HEK293 (cell line): Measurements from ENCODE around the gene IDI1.

Experiments
- ATF2 ChIP-seq: fragments of 450-650 bp; formaldehyde crosslinking; IDR thresholded peaks from 2 replicates; pipeline ENCODE4 v1.5.1; 2016; ENCODE audit warnings: missing biosample characterization, missing genetic modification characterization, low read depth
- BCL11B ChIP-seq: fragments of 450-650 bp; formaldehyde crosslinking; IDR thresholded peaks from 2 replicates; pipeline ENCODE4 v1.5.1; 2016; ENCODE audit warnings: low read depth, missing biosample characterization, missing genetic modification characterization
- KLF16 ChIP-seq: fragments of 450-650 bp; formaldehyde crosslinking; IDR thresholded peaks from 2 replicates; pipeline ENCODE4 v1.5.1; 2017; ENCODE audit warnings: missing biosample characterization, missing genetic modification characterization
- PRDM10 ChIP-seq: fragments of 450-650 bp; formaldehyde crosslinking; IDR thresholded peaks from 2 replicates; pipeline ENCODE4 v1.5.1; 2016; ENCODE audit warnings: missing biosample characterization, missing genetic modification characterization
- SCRT2 ChIP-seq: fragments of 450-650 bp; formaldehyde crosslinking; IDR thresholded peaks from 2 replicates; pipeline ENCODE4 v1.5.1; 2016; ENCODE audit warnings: missing biosample characterization, missing genetic modification characterization
- ZNF121 ChIP-seq: fragments of 450-650 bp; formaldehyde crosslinking; IDR thresholded peaks from 2 replicates; pipeline ENCODE4 v1.5.1; 2016; ENCODE audit warnings: missing biosample characterization, missing genetic modification characterization
- ZNF133 ChIP-seq: fragments of 450-650 bp; formaldehyde crosslinking; IDR thresholded peaks from 2 replicates; pipeline ENCODE4 v1.5.1; 2016; ENCODE audit warnings: missing biosample characterization, missing genetic modification characterization
- ZNF184 ChIP-seq: fragments of 450-650 bp; IDR thresholded peaks from 2 replicates; pipeline ENCODE4 v1.5.1; 2018; ENCODE audit warnings: missing biosample characterization, mild to moderate bottlenecking, missing genetic modification characterization
- ZNF19 ChIP-seq: fragments of 450-650 bp; formaldehyde crosslinking; IDR thresholded peaks from 2 replicates; pipeline ENCODE4; 2016; ENCODE audit warnings: missing biosample characterization, missing genetic modification characterization, low read depth
- ZNF248 ChIP-seq: fragments of 450-650 bp; formaldehyde crosslinking; IDR thresholded peaks from 2 replicates; pipeline ENCODE4 v1.5.1; 2017; ENCODE audit warnings: missing biosample characterization, missing genetic modification characterization
- ZNF274 ChIP-seq, 2 experiments: fragments of 200-500 bp in 1 of 2; fragments of 450-650 bp in 1 of 2; sonication (Bioruptor generic) in 1 of 2; formaldehyde crosslinking in 1 of 2; IDR thresholded peaks; 2 replicates each; pipeline versions ENCODE4 v1.5.1 to v1.6.1; 2014 to 2016; ENCODE audit warnings: borderline replicate concordance in 1 of 2, inconsistent platforms in 1 of 2, low read length in 1 of 2, missing biosample characterization in 1 of 2, missing genetic modification characterization in 1 of 2
- ZNF280D ChIP-seq: fragments of 450-650 bp; formaldehyde crosslinking; IDR thresholded peaks from 2 replicates; pipeline ENCODE4 v1.5.1; 2016; ENCODE audit warnings: missing biosample characterization, missing genetic modification characterization
- ZNF324 ChIP-seq: fragments of 450-650 bp; formaldehyde crosslinking; IDR thresholded peaks from 2 replicates; pipeline ENCODE4 v1.5.1; 2016; ENCODE audit warnings: missing biosample characterization, missing genetic modification characterization
- ZNF433 ChIP-seq: fragments of 450-650 bp; formaldehyde crosslinking; IDR thresholded peaks from 2 replicates; pipeline ENCODE4 v1.5.1; 2016; ENCODE audit warnings: missing biosample characterization, missing genetic modification characterization, low read depth
- ZNF530 ChIP-seq: fragments of 450-650 bp; formaldehyde crosslinking; IDR thresholded peaks from 2 replicates; pipeline ENCODE4 v1.5.1; 2016; ENCODE audit warnings: low read depth, missing biosample characterization, missing genetic modification characterization
- ZNF600 ChIP-seq: fragments of 450-650 bp; formaldehyde crosslinking; IDR thresholded peaks from 2 replicates; pipeline ENCODE4 v1.5.1; 2016; ENCODE audit warnings: missing biosample characterization, missing genetic modification characterization
- ZNF610 ChIP-seq: fragments of 450-650 bp; formaldehyde crosslinking; IDR thresholded peaks from 2 replicates; pipeline ENCODE4 v1.5.1; 2016; ENCODE audit warnings: missing biosample characterization, missing genetic modification characterization, borderline replicate concordance
- ZNF645 ChIP-seq: fragments of 450-650 bp; formaldehyde crosslinking; IDR thresholded peaks from 2 replicates; pipeline ENCODE4; 2016; ENCODE audit warnings: missing biosample characterization, missing genetic modification characterization
- ZNF701 ChIP-seq: fragments of 450-650 bp; formaldehyde crosslinking; IDR thresholded peaks from 2 replicates; pipeline ENCODE4 v1.5.1; 2016; ENCODE audit warnings: missing biosample characterization, missing genetic modification characterization
- ZNF76 ChIP-seq: fragments of 450-650 bp; formaldehyde crosslinking; IDR thresholded peaks from 2 replicates; pipeline ENCODE4; 2016; ENCODE audit warnings: low read depth, missing biosample characterization, missing genetic modification characterization, borderline replicate concordance
- ZNF776 ChIP-seq: fragments of 450-650 bp; formaldehyde crosslinking; IDR thresholded peaks from 2 replicates; pipeline ENCODE4 v1.5.0; 2017; ENCODE audit warnings: missing biosample characterization, missing genetic modification characterization, borderline replicate concordance
- ZNF785 ChIP-seq: fragments of 450-650 bp; formaldehyde crosslinking; IDR thresholded peaks from 2 replicates; pipeline ENCODE4 v1.5.1; 2016; ENCODE audit warnings: missing biosample characterization, missing genetic modification characterization
- ZNF837 ChIP-seq: fragments of 450-650 bp; formaldehyde crosslinking; IDR thresholded peaks from 2 replicates; pipeline ENCODE4 v1.5.1; 2016; ENCODE audit warnings: missing biosample characterization, missing genetic modification characterization
- TF ChIP-seq, protein P1 (sequence below): fragments of 450-650 bp; formaldehyde crosslinking; IDR thresholded peaks from 2 replicates; pipeline ENCODE4 v1.5.1; 2016; ENCODE audit warnings: missing biosample characterization, missing genetic modification characterization, low read depth
- TF ChIP-seq, protein P2 (sequence below): fragments of 450-650 bp; formaldehyde crosslinking; IDR thresholded peaks from 2 replicates; pipeline ENCODE4 v1.5.1; 2016; ENCODE audit warnings: missing biosample characterization, missing genetic modification characterization

IDI1 gene

DNA sequence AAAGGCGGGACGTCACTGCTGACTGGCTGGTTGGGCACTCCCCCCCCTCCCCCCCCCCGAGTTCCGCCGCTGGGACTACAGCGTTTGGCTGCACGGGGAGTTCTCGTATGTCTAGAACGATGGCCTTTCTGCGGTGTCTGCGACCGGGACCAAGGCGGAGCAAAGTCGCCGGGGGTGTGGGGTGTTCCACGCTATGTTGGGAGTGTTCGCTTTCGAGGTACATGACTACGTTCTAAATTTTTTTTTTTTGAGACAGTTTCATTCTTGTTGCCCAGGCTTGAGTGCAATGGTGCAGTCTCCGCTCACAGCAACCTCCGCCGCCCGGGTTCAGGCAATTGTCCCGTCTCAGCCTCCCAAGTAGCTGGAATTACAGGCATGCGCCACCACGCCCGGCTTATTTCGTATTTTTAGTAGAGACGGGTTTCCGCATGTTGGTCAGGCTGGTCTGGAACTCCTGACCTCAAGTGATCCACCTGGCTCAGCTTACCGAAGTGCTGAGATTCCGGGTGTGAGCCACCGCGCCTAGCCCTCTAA lies 573 bp upstream of the IDI1 start (continued):
- TF ChIP-seq, protein P1, sequence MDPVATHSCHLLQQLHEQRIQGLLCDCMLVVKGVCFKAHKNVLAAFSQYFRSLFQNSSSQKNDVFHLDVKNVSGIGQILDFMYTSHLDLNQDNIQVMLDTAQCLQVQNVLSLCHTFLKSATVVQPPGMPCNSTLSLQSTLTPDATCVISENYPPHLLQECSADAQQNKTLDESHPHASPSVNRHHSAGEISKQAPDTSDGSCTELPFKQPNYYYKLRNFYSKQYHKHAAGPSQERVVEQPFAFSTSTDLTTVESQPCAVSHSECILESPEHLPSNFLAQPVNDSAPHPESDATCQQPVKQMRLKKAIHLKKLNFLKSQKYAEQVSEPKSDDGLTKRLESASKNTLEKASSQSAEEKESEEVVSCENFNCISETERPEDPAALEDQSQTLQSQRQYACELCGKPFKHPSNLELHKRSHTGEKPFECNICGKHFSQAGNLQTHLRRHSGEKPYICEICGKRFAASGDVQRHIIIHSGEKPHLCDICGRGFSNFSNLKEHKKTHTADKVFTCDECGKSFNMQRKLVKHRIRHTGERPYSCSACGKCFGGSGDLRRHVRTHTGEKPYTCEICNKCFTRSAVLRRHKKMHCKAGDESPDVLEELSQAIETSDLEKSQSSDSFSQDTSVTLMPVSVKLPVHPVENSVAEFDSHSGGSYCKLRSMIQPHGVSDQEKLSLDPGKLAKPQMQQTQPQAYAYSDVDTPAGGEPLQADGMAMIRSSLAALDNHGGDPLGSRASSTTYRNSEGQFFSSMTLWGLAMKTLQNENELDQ (tag by site-specific recombination), result no peak
- no peak for TF ChIP-seq ZNF785
- no peak for TF ChIP-seq ZNF184
- 0 out of 2 replicates have a peak, but pooled peaks have one; percentile 15 for TF ChIP-seq BCL11B (tag by site-specific recombination)
- no peak for TF ChIP-seq ZNF610
- TF ChIP-seq ZNF121, result peak; percentile 97
- TF ChIP-seq ZNF280D (tag by site-specific recombination), result no peak
- no peak for TF ChIP-seq ZNF76 (tag by site-specific recombination)
- TF ChIP-seq ZNF274 (IDR thresholded peaks at IDR 0.05; ENCODE audit: low read length), result no peak
- no peak for TF ChIP-seq ZNF274 (tag by site-specific recombination; IDR thresholded peaks at IDR 0.05; ENCODE audit: borderline replicate concordance)
- TF ChIP-seq ZNF776 (tag by site-specific recombination), result no peak
- no peak for TF ChIP-seq ZNF133 (tag by site-specific recombination)
- TF ChIP-seq ZNF530 (tag by site-specific recombination), result no peak
- TF ChIP-seq PRDM10, result peak; percentile 95
- peak; percentile 59 for TF ChIP-seq ZNF600 (tag by site-specific recombination)
- TF ChIP-seq ZNF324 (tag by site-specific recombination), result 0 out of 2 replicates have a peak, but pooled peaks have one; percentile 21
- no peak for TF ChIP-seq KLF16 (tag by site-specific recombination)
- no peak for TF ChIP-seq ZNF19 (tag by site-specific recombination)
- TF ChIP-seq ZNF248 (tag by site-specific recombination), result no peak
- no peak for TF ChIP-seq ZNF645
- no peak for TF ChIP-seq ZNF433 (tag by site-specific recombination)
- no peak for TF ChIP-seq ZNF701 (tag by site-specific recombination)
- TF ChIP-seq ATF2, result no peak
- no peak for TF ChIP-seq SCRT2
- no peak for TF ChIP-seq ZNF837 (tag by site-specific recombination)
- TF ChIP-seq, protein P2, sequence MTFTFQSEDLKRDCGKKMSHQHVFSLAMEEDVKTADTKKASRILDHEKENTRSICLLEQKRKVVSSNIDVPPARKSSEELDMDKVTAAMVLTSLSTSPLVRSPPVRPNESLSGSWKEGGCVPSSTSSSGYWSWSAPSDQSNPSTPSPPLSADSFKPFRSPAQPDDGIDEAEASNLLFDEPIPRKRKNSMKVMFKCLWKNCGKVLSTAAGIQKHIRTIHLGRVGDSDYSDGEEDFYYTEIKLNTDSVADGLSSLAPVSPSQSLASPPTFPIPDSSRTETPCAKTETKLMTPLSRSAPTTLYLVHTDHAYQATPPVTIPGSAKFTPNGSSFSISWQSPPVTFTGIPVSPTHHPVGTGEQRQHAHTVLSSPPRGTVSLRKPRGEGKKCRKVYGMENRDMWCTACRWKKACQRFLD (tag by site-specific recombination), result no peak
